Activated gamma-delta T cell treated with Interleukin-2 at 50 U/mL for 16 hours (primary cell): Measurements from ENCODE around the gene DMXL1.

Source experiments
- DNase-seq: peaks from one replicate; pipeline ENCODE4 v3.0.0-alpha.2; 2020

Gene DMXL1

GRCh38 chr5:119070828-119071560 is at the start of gene DMXL1:
TSS of gene DMXL1 (plus strand) at chr5:119071087. CDS start at chr5:119071570, 483 bp downstream.
- DNase-seq = peak; percentile 97

GRCh38 chr5:119021149-119021732 is 49.6 kb upstream of the DMXL1 start:
- DNase-seq = no peak

- no peak for DNase-seq
These were observed 48.7 kb upstream of the DMXL1 start for GRCh38 chr5:119022017-119022745.

- DNase-seq = no peak
These were observed 48.1 kb upstream of the DMXL1 start for GRCh38 chr5:119022773-119023172.

- no peak for DNase-seq
These were observed 42.3 kb upstream of the DMXL1 start for GRCh38 chr5:119028575-119028974.

- no peak for DNase-seq
These were observed 39.6 kb upstream of the DMXL1 start for GRCh38 chr5:119031011-119031886.

GRCh38 chr5:119031905-119032304 is 39.0 kb upstream of the DMXL1 start:
- no peak for DNase-seq

- no peak for DNase-seq
These were observed 38.2 kb upstream of the DMXL1 start for GRCh38 chr5:119032656-119033055.

GRCh38 chr5:119033135-119033534 is 37.8 kb upstream of the DMXL1 start:
- no peak for DNase-seq

- no peak for DNase-seq
These were observed 34.7 kb upstream of the DMXL1 start for GRCh38 chr5:119036101-119036762.

- no peak for DNase-seq
These were observed 33.2 kb upstream of the DMXL1 start for GRCh38 chr5:119037496-119038215.

GRCh38 chr5:119048246-119048645 is 22.6 kb upstream of the DMXL1 start:
- DNase-seq = no peak

GRCh38 chr5:119049824-119050449 is 20.9 kb upstream of the DMXL1 start:
- DNase-seq = no peak

- DNase-seq = no peak
These were observed 16.8 kb upstream of the DMXL1 start for GRCh38 chr5:119054101-119054500.

GRCh38 chr5:119055294-119055693 is 15.6 kb upstream of the DMXL1 start:
- DNase-seq = no peak

GRCh38 chr5:119058979-119059529 is 11.8 kb upstream of the DMXL1 start:
- no peak for DNase-seq

- DNase-seq = no peak
These were observed 11.1 kb upstream of the DMXL1 start for GRCh38 chr5:119059740-119060255.

GRCh38 chr5:119063579-119064379 is 7.1 kb upstream of the DMXL1 start:
- no peak for DNase-seq

- DNase-seq = no peak
These were observed 3.4 kb upstream of the DMXL1 start for GRCh38 chr5:119067450-119067849.

GRCh38 chr5:119070578-119070827 is 384 bp upstream of the DMXL1 start:
- DNase-seq = no peak
